Colon (tissue), 2 donors: ENCODE results near the gene GFAP.

Source experiments
- FAIRE-seq: peaks from 2 replicates; lab custom pipeline; 2012; peaks lifted over from hg19 to GRCh38; lab: Jason Lieb, UNC
- donor health status: control.
- donor health status: control.

Gene GFAP

GRCh38 chr17:44899074-44899782 lies 16.1 kb downstream of the GFAP start, which contains the start of gene EFTUD2:
EFTUD2 (minus strand) TSS chr17:44899445; CDS start chr17:44894521, 4,924 bp downstream.
- FAIRE-seq, result no peak

DNA sequence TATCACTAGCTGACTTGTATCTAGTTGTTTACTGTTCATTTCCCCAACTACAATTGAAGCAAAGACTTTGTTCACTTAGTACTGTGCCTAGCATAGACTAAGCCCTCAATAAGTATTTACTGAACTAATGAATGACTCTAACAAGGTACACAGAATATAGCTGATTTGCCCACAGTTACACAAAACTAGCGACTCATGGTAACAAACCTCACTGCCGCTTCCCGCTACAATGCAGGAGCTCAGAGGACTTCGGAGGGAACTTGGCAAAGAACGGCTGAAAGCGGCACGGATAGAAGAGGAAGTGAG lies 16.6 kb downstream of the GFAP start:
- no peak for FAIRE-seq

GRCh38 chr17:44894642-44895041 lies 20.7 kb downstream of the GFAP start:
- no peak for FAIRE-seq

DNA sequence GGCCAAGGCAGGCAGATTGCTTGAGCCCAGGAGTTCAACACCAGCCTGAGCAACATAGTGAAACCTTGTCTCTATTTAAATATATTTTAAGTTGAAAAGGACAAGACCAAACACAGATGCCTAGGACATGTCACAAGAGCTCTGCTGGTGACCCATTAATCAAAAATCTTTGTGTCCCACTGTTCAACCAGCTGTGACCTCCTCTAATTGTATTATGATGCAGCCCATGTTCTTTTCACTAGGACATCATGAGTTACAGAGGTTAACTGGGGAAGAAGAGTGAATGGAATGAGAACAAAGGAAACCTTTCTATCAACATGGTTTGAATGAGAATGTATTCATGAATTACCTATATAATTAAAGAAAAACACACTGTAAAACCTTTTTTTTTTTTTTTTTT lies 23.1 kb downstream of the GFAP start:
- no peak for FAIRE-seq

DNA sequence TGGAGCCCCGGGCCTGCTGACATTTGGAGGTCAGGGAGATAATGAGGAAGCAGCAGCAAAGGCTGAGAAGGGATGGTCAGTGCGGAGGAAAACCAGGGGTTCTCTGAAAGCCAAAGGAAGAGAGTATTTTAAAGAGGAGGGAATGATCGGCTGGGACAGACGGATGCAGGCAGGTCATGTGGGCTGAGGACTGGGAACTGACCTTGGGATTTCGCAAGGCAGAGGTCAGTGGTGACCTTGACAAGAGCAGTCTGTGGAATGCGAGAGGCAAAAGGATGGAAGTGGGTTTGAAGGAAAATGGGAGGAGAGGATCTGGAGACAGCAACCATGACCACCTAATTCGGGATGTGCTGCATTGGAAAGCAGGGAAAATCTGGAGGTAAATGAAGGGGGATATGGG lies 26.3 kb downstream of the GFAP start:
- no peak for FAIRE-seq

GRCh38 chr17:44887971-44888954 lies 27.0 kb downstream of the GFAP start:
- FAIRE-seq, result no peak

DNA sequence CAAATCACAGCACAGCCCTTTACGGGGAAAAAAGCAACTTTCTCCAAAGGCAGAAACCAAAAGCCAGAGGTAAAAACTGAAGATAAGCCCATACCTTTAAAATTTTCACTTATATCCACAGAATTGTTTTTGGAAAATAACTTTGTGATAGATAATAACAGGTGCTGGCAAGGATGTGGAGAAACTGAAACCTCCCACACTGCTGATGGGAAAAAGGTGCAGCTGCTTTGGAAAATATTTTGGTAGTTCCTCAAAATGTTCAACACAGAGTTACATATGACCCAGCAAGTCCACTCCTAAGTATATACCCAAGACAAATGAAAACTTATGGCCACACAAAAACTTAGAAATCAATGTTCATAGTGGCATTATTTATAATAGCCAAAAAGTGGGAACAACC lies 28.3 kb downstream of the GFAP start:
- no peak for FAIRE-seq

DNA sequence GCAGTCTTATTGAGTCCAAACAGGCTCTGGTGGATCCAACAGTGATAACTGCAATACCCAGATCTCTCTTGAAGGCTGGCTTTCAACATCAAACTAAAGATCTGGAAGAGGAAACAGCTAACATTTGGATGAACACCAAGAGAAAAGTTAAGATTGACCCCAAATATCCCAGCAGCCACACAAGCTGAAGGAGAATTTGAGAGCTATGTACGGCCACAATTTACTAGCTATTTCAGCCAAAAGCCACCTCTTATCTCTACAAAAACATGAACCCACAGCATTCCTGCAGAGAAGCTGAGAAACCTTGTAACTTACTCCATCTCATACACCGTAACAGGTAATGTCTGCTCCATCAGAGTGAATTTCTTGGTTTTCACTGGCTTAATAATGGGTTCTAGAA lies 30.4 kb downstream of the GFAP start:
- FAIRE-seq, result no peak

DNA sequence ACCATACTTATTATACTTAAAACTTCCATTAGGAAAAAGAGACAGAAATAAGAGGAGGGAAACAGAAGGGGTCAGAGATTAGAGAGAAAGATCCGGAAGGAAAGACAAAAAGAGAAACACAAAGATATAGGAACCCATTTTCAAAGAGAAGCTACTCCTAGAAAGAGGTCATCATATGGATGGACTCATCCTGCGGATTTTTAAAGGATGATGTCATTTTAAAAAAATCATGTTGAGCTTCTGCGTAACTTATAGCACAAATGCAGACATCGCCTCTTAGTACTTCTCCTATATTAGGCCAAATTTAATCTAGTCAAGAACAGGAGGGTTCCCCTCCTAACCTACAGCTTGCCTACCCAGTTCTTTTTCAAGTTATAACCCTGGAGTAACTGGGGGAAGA lies 34.2 kb downstream of the GFAP start:
- no peak for FAIRE-seq

DNA sequence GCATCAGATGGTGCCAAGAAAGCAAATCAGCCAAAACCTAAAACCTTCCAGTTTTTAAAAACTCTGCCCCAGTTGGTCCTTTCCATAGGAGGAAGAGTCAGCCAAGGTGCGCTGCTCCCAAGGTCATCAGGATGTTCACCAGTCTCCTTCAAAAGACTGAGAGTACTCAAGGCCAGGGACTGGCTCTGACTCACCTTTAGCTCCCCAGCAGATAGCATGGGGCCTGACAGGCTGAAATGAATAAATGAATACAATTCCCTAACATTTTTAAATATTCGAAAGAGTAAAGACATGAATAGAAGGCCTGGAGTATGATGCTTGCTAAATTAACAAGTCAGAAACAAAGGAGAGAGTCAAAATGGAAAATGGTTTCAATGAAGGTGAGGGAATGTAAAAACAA lies 35.2 kb downstream of the GFAP start:
- FAIRE-seq, result no peak

DNA sequence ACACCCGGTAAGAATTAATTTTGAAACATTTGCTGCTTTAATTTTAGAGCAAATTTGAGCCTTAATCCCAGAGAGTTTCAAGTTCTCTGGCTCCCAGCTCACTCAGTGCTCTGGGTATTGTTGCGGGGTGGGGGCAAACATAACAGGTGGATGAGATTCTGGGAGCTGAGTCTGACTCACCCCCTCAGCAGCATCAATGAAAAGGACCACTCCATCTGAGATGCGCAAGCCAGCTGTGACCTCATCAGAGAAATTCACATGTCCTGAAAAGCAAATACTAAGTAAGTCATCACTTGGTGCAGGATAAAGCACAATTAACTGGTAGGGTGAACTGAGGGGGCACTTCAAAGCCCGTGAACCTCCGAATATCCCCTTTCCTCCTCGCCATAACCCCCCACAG lies 35.9 kb downstream of the GFAP start:
- FAIRE-seq, result no peak

DNA sequence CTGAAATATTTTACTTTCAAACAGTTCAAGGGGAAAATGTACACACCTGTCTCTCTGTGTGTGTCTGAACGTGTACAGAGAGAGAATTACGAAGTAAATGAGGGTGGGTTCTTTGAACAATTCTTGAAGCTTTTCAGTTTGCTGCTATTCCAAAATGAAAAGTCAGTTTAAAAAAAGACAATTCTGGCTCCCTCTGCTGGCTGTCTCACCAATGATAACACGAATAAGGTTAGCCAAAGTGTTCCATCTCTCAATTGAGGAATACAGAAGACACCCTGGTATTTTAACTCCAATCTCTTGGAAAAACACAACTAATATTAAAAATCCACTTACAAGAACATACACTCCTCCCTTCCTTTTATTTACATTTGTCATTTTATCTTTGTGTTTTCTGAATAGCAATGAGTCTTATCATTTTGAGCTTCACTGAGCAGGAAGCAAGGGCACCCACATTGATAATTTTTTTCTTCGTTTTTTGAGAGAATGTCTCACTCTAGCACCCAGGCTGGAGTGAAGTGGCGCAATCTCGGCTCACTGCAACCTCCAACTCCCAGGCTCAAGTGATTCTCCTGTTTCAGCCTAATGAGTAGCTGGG lies 36.6 kb downstream of the GFAP start:
- FAIRE-seq, result no peak

DNA sequence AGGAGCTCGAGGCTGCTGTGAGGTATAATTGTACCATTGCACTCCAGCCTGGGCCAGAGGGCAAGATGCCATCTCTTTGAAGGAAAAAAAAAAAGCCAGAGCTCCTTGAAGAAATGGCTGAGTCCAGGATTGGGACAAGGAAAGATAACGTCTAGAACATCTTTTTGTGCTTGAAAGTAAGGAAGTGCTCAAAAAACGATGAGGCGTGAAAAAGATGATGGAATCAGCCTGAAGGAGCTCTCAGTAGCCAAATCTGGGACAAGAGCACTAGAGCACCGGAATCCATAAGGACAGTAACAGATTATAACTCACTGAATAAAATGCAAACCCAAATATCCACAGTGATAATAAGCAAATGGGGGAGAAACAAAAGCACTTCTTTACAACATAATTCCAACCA lies 38.2 kb downstream of the GFAP start:
- no peak for FAIRE-seq

DNA sequence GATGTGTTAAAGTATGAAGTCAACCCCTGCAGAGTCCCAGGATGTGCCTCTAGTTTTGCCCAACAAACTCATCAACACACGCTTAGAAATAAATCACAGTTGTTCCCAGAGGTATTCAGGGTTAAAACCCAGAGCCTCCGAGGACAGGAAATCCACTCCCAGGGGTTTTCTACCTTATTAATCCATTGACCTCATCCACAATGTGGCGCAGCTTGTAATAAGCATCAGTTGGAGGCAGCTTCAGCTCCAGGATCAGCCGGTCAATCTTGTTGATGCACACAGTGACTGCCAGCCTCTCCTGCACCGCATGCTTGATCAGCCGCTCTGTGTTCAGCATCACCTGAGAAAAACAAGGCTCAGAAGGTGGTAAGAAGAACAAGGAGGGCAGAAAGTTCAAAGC lies 39.5 kb downstream of the GFAP start:
- no peak for FAIRE-seq

GRCh38 chr17:44872131-44872768 lies 43.0 kb downstream of the GFAP start:
- FAIRE-seq, result no peak

DNA sequence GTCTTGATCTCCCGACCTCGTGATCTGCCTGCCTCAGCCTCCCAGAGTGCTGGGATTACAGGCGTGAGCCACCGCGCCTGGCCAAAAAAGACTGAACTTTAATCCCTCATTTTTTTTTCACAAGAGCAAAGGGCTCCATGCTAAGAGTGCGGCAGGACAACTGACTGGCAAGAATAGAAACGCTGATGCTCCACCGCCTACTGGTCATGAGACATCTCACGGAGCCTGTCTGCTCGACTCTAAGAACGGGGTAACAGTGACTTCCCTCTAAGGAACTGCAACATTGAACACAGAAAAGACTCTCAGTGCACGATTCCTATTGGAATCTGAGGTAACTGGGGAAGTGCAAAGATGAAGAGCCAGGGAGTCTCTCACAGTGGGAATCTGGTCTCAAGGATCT lies 43.7 kb downstream of the GFAP start:
- no peak for FAIRE-seq

DNA sequence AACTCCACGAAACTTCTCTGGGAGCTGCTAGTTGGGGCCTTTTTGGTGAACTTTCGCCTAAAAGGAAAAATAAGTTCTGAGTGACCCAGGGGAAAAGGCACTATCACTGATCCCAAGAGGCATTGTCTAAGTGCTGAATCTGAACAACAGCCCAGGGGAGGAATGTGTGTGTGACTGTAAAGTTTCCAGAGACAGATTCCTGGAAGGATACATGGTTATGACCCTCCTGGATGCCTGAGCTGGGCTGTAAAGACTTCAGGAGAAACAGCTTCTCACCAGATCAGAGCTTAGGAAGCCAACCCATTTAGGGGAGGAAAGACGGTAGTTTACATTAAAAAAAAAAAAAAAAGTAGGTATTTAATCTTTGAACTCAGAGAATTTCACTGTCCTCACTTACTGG lies 47.5 kb downstream of the GFAP start:
- FAIRE-seq, result no peak

- no peak for FAIRE-seq
These were observed 49.4 kb downstream of the GFAP start for GRCh38 chr17:44865931-44866330.

DNA sequence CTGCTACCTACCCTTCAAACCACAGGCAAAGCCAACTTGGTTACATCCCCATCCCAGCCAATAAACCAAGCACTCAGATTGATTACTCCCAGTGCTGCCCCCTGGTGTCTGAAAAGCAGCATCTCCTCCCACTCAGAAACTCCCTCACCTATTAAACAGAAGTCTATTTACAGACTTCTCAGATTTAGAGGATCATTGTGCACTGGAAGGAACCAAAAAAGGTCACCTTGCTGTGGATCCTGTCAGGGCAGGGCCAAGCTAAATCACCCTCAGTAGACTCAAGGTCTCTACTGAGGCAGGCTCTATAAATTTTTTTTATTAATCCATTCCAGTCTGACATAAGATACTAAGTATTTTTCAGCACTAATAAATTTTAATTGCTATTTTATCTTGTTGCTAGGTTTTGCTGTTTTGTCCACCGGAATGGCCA lies 50.1 kb downstream of the GFAP start:
- FAIRE-seq, result no peak

- FAIRE-seq, result no peak
These were observed 50.5 kb downstream of the GFAP start for GRCh38 chr17:44864831-44865230.

GRCh38 chr17:44863061-44863918 lies 52.0 kb downstream of the GFAP start:
- FAIRE-seq, result no peak
